K562 (cell line): ENCODE data around the gene ACSL6. TPM values are rescaled to one million over a fixed set of nuclear protein-coding genes. Genes with fewer than 3 reads are reported as not detected.
A peak's percentile ranks its signal among the peaks of the same experiment; 100 is the strongest.

Experiments
- ATF7 ChIP-seq: fragments of 450-650 bp; IDR thresholded peaks from 2 replicates; pipeline ENCODE4 v1.7.1; 2014; ENCODE audit warnings: mild to moderate bottlenecking, moderate library complexity
- HEY1 ChIP-seq: fragments of 250-450 bp; sonication (Bioruptor Pico); IDR thresholded peaks from 2 replicates; pipeline ENCODE4 v1.5.0; 2020; ENCODE audit warnings: mild to moderate bottlenecking, moderate library complexity, borderline replicate concordance
- JUN ChIP-seq, 2 experiments: sonication (generic) in 1 of 2; formaldehyde crosslinking in 1 of 2; IDR thresholded peaks; 2 replicates each; pipeline versions ENCODE4 v1.6.1 to v1.8.0; 2012 to 2022; ENCODE audit warnings: borderline replicate concordance in 2 of 2, mild to moderate bottlenecking in 2 of 2, improper control_type of control experiment in 1 of 2, low read depth in 1 of 2, low read length in 1 of 2, missing genetic modification reagents in 1 of 2
- KDM1A ChIP-seq, 2 experiments: fragments of 450-650 bp; IDR thresholded peaks; 2 replicates each; pipeline ENCODE4 v1.6.1; 2016; ENCODE audit warnings: mild to moderate bottlenecking in 2 of 2
- KLF13 ChIP-seq: fragments of 450-650 bp; IDR thresholded peaks from 2 replicates; pipeline ENCODE4 v1.6.1; 2016; ENCODE audit warnings: missing genetic modification characterization, low read depth, mild to moderate bottlenecking, missing compliant biosample characterization, moderate library complexity, borderline replicate concordance
- MITF ChIP-seq: IDR thresholded peaks from 2 replicates; pipeline ENCODE4 v1.6.1; 2014; ENCODE audit warnings: antibody characterized with exemption
- PBX2 ChIP-seq, 2 experiments: IDR thresholded peaks in 1 of 2; conservative IDR thresholded peaks in 1 of 2; 2 replicates each; pipeline ENCODE4 v1.6.1; 2016; ENCODE audit warnings: low read depth in 2 of 2, mild to moderate bottlenecking in 1 of 2, missing compliant biosample characterization in 1 of 2, missing genetic modification characterization in 1 of 2, moderate library complexity in 1 of 2
- PHF21A ChIP-seq: fragments of 450-650 bp; IDR thresholded peaks from 2 replicates; pipeline ENCODE4 v1.6.1; 2017; ENCODE audit warnings: low read depth, borderline replicate concordance
- POLR2AphosphoS5 ChIP-seq: IDR thresholded peaks from 2 replicates; pipeline ENCODE4 v1.6.1; 2011; ENCODE audit warnings: mild to moderate bottlenecking, low read depth, low read length, moderate library complexity; ENCODE audit not compliant: control insufficient read depth, insufficient read depth
- RBBP5 ChIP-seq: fragments of 200-600 bp; sonication (generic); IDR thresholded peaks from 2 replicates; pipeline ENCODE4 v1.6.1; 2012; ENCODE audit warnings: borderline replicate concordance, mild to moderate bottlenecking, low read length, control low read depth, inconsistent platforms; ENCODE audit not compliant: insufficient read depth, poor library complexity, severe bottlenecking
- ZKSCAN1 ChIP-seq: fragments of 150-350 bp; IDR thresholded peaks from 2 replicates; pipeline ENCODE4 v1.6.1; 2016; ENCODE audit warnings: low read depth, low read length
- ZNF175 ChIP-seq: fragments of 200-800 bp; sonication (Bioruptor generic); IDR thresholded peaks from 2 replicates; pipeline ENCODE4 v1.6.1; 2016; ENCODE audit warnings: low read depth, mild to moderate bottlenecking, missing genetic modification characterization, missing compliant biosample characterization
- ZNF511 ChIP-seq: sonication (generic); formaldehyde crosslinking; IDR thresholded peaks from 2 replicates; pipeline ENCODE4 v1.8.0; 2022; ENCODE audit warnings: mild to moderate bottlenecking, missing genetic modification reagents
- ZNF589 ChIP-seq: fragments of 200-800 bp; sonication (Bioruptor generic); IDR thresholded peaks from 2 replicates; pipeline ENCODE4 v1.6.1; 2016; ENCODE audit warnings: low read depth, missing genetic modification characterization, missing compliant biosample characterization
- polyA plus RNA-seq, 8 experiments: library from polyadenylated mRNA; depleted of rRNA in 4 of 8; stranded (reverse) in 5 of 8; unstranded in 3 of 8; fragments of >200 nt; fragmentation: Nextera tagmentation in 2 of 8; fragmentation: Illumina TruSeq in 1 of 8; extraction: Ambion mirVana in 2 of 8; extraction: Trizol in 1 of 8; gene quantifications; 2 replicates each; pipeline versions ENCODE4 v1.2.1 to v1.2.3, GENCODE V29; 2011 to 2014; ENCODE audit warnings: inconsistent platforms in 1 of 8, missing spikeins in 1 of 8
- total RNA-seq, 7 experiments: library from RNA; depleted of rRNA in 6 of 7; stranded (reverse); fragments of >200 nt in 6 of 7; fragmentation: Illumina TruSeq in 2 of 7; extraction: Trizol in 2 of 7; gene quantifications; 2 replicates each; pipeline versions ENCODE4 v1.2.1 to v1.2.3, GENCODE V29; 2011 to 2021; ENCODE audit warnings: low replicate concordance in 1 of 7
- TF ChIP-seq, protein P1 (sequence below): sonication (generic); formaldehyde crosslinking; IDR thresholded peaks from 2 replicates; pipeline ENCODE4 v1.8.1; 2023; ENCODE audit warnings: missing genetic modification reagents, mild to moderate bottlenecking, borderline replicate concordance

ACSL6 gene
- total and polyA plus RNA-seq, 9 of the 15 experiments (the other 6 are each of a cell fraction or from before 2014, with no cell fraction given) = 0.50 to 1.5 (median 0.69) TPM

- TF ChIP-seq PHF21A (0 out of 2 replicates have a peak, but pooled peaks have one; percentile 20), ZNF175 (peak; percentile 66; the same call in 1 of the 2 replicates), ZKSCAN1 (peak; percentile 84), RBBP5 (peak; percentile 57), POLR2AphosphoS5 (peak; percentile 97), KDM1A (IDR thresholded peaks at IDR 0.05) (peak; percentile 90 to 95), ZNF511 (CRISPR knock-in tag) (0 out of 2 replicates have a peak, but pooled peaks have one; percentile 19), PBX2 (CRISPR knock-in tag; IDR thresholded peaks at IDR 0.05; ENCODE audit: low read depth) (peak; percentile 32; the same call in 1 of the 2 replicates), PBX2 (tag; conservative IDR thresholded peaks at IDR 0.05; ENCODE audit: low read depth) (peak; percentile 81), ATF7 (peak; percentile 77), KLF13 (tag) (peak; percentile 57; the same call in 1 of the 2 replicates), JUN (IDR thresholded peaks at IDR 0.05; ENCODE audit: borderline replicate concordance, low read depth, low read length) (no peak), JUN (CRISPR knock-in tag; IDR thresholded peaks at IDR 0.05; ENCODE audit: borderline replicate concordance) (no peak), ZNF589 (CRISPR knock-in tag) (peak; percentile 81; the same call in 1 of the 2 replicates), MITF (peak; percentile 84; the same call in 1 of the 2 replicates), HEY1 (CRISPR knock-in tag) (no peak)
- TF ChIP-seq, protein P1, sequence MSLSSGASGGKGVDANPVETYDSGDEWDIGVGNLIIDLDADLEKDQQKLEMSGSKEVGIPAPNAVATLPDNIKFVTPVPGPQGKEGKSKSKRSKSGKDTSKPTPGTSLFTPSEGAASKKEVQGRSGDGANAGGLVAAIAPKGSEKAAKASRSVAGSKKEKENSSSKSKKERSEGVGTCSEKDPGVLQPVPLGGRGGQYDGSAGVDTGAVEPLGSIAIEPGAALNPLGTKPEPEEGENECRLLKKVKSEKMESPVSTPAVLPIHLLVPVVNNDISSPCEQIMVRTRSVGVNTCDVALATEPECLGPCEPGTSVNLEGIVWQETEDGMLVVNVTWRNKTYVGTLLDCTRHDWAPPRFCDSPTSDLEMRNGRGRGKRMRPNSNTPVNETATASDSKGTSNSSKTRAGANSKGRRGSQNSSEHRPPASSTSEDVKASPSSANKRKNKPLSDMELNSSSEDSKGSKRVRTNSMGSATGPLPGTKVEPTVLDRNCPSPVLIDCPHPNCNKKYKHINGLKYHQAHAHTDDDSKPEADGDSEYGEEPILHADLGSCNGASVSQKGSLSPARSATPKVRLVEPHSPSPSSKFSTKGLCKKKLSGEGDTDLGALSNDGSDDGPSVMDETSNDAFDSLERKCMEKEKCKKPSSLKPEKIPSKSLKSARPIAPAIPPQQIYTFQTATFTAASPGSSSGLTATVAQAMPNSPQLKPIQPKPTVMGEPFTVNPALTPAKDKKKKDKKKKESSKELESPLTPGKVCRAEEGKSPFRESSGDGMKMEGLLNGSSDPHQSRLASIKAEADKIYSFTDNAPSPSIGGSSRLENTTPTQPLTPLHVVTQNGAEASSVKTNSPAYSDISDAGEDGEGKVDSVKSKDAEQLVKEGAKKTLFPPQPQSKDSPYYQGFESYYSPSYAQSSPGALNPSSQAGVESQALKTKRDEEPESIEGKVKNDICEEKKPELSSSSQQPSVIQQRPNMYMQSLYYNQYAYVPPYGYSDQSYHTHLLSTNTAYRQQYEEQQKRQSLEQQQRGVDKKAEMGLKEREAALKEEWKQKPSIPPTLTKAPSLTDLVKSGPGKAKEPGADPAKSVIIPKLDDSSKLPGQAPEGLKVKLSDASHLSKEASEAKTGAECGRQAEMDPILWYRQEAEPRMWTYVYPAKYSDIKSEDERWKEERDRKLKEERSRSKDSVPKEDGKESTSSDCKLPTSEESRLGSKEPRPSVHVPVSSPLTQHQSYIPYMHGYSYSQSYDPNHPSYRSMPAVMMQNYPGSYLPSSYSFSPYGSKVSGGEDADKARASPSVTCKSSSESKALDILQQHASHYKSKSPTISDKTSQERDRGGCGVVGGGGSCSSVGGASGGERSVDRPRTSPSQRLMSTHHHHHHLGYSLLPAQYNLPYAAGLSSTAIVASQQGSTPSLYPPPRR (CRISPR knock-in tag) = peak; percentile 92
Observed at GRCh38 chr5:131994533-131995226, 16.8 kb downstream of the ACSL6 start (continued).
